SK-N-SH (cell line): ENCODE measurements around the gene KLHL17. TPM values are rescaled to one million over a fixed set of nuclear protein-coding genes. Genes with fewer than 3 reads are reported as not detected.

ENCODE experiments used
- CTCF ChIA-PET: fragments of 300-600, 350-600 bp; formaldehyde crosslinking; extraction: SDS; loops from one replicate; lab custom pipeline; 2021; lab: Yijun Ruan, JAX
- POLR2A ChIA-PET: fragments of 350-600 bp; sonication (Branson Sonifier 250); formaldehyde crosslinking; extraction: SDS; loops from one replicate; lab custom pipeline; 2020; ENCODE audit warnings: antibody characterized with exemption, inconsistent platforms; lab: Yijun Ruan, JAX
- DNase-seq: peaks from one replicate; pipeline ENCODE4 v3.0.0; 2012
- H2AFZ ChIP-seq: fragments of 200-600 bp; sonication (generic); 2 replicates; pipeline ENCODE4 v1.8.1; 2016; ENCODE audit warnings: antibody characterized with exemption, mild to moderate bottlenecking, low read depth
- H3F3A ChIP-seq: fragments of 200-600 bp; sonication (generic); replicated peaks from 2 replicates; pipeline ENCODE3; 2016; ENCODE audit warnings: antibody characterized with exemption, mild to moderate bottlenecking; ENCODE audit not compliant: insufficient read depth
- H3K27ac ChIP-seq, 2 experiments: fragments of 200-500 bp in 1 of 2; fragments of 200-600 bp in 1 of 2; sonication (Bioruptor generic) in 1 of 2; sonication (generic), shearing (Covaris generic) in 1 of 2; 2 replicates each; pipeline versions ENCODE4 v1.5.1 to v1.6.1; 2014 to 2016; ENCODE audit warnings: low read depth in 2 of 2, inconsistent platforms in 1 of 2, low read length in 1 of 2, mild to moderate bottlenecking in 1 of 2, mixed read lengths in 1 of 2
- H3K27me3 ChIP-seq: fragments of 200-600 bp; sonication (generic), shearing (Covaris generic); 2 replicates; pipeline ENCODE4 v1.6.1; 2016; ENCODE audit warnings: mixed run types; ENCODE audit not compliant: insufficient read depth
- H3K36me3 ChIP-seq, 2 experiments: fragments of 200-500 bp in 1 of 2; fragments of 200-600 bp in 1 of 2; sonication (Bioruptor generic) in 1 of 2; sonication (generic) in 1 of 2; replicated peaks in 1 of 2; 2 replicates each; pipeline versions ENCODE3 to v1.5.1; 2014 to 2016; ENCODE audit warnings: low read length in 1 of 2, mild to moderate bottlenecking in 1 of 2; ENCODE audit not compliant: insufficient read depth in 2 of 2, control insufficient read depth in 1 of 2
- H3K4me1 ChIP-seq, 2 experiments: fragments of 200-500 bp in 1 of 2; fragments of 200-600 bp in 1 of 2; sonication (Bioruptor generic) in 1 of 2; sonication (generic), shearing (Covaris generic) in 1 of 2; 2 replicates each; pipeline versions ENCODE4 v1.5.1 to v1.6.1; 2014 to 2016; ENCODE audit warnings: low read depth in 1 of 2, low read length in 1 of 2, mixed run types in 1 of 2; ENCODE audit not compliant: insufficient read depth in 2 of 2, control insufficient read depth in 1 of 2
- H3K4me2 ChIP-seq: fragments of 200-600 bp; sonication (generic), shearing (Covaris generic); 2 replicates; pipeline ENCODE4 v1.6.1; 2017; ENCODE audit warnings: mixed run types
- H3K4me3 ChIP-seq, 2 experiments: fragments of 200-500 bp in 1 of 2; fragments of 200-600 bp in 1 of 2; sonication (Bioruptor generic) in 1 of 2; sonication (generic), shearing (Covaris generic) in 1 of 2; 2 replicates each; pipeline versions ENCODE4 v1.5.1 to v1.8.1; 2014 to 2016; ENCODE audit warnings: low read depth in 2 of 2, inconsistent platforms in 1 of 2, low read length in 1 of 2, mild to moderate bottlenecking in 1 of 2, mixed read lengths in 1 of 2, moderate library complexity in 1 of 2
- H3K79me2 ChIP-seq: fragments of 200-600 bp; sonication (generic); 2 replicates; pipeline ENCODE4 v1.8.1; 2017; ENCODE audit warnings: mild to moderate bottlenecking; ENCODE audit not compliant: insufficient read depth
- H3K9ac ChIP-seq: fragments of 200-600 bp; sonication (generic); 2 replicates; pipeline ENCODE4 v1.6.1; 2017; ENCODE audit warnings: mixed run types
- H3K9me2 ChIP-seq: fragments of 200-600 bp; sonication (generic); 2 replicates; pipeline ENCODE4 v1.6.1; 2017; ENCODE audit warnings: mixed run types
- H3K9me3 ChIP-seq: fragments of 200-600 bp; sonication (generic); 2 replicates; pipeline ENCODE4 v1.6.1; 2017; ENCODE audit warnings: mixed run types, mild to moderate bottlenecking, moderate library complexity
- H4K20me1 ChIP-seq: fragments of 200-600 bp; sonication (generic); 2 replicates; pipeline ENCODE4 v1.6.1; 2017; ENCODE audit warnings: mild to moderate bottlenecking, mixed run types; ENCODE audit not compliant: insufficient read depth
- FOXM1 ChIP-seq: IDR thresholded peaks from 2 replicates; pipeline ENCODE4 v1.4.0; 2012; ENCODE audit warnings: low read depth, mild to moderate bottlenecking
- IRF3 ChIP-seq: fragments of 150-350 bp; IDR thresholded peaks from 2 replicates; pipeline ENCODE4 v1.6.1; 2016; ENCODE audit warnings: mild to moderate bottlenecking, low read depth, low read length
- MXI1 ChIP-seq: IDR thresholded peaks from 2 replicates; pipeline ENCODE4 v1.6.1; 2012; ENCODE audit warnings: mild to moderate bottlenecking, low read depth, low read length, improper control_type of control experiment
- NFIC ChIP-seq: IDR thresholded peaks from 2 replicates; pipeline ENCODE4 v1.4.0; 2012; ENCODE audit warnings: borderline replicate concordance
- REST ChIP-seq: IDR thresholded peaks from 2 replicates; pipeline ENCODE4 v1.6.1; 2012; ENCODE audit warnings: mild to moderate bottlenecking, low read depth, low read length, moderate library complexity
- TEAD4 ChIP-seq: IDR thresholded peaks from 2 replicates; pipeline ENCODE4 v1.4.0; 2012; ENCODE audit warnings: mild to moderate bottlenecking, borderline replicate concordance; ENCODE audit not compliant: insufficient read depth
- WGBS: methylation state at CpG from one replicate; pipeline ENCODE4 v1.1.6; 2017; ENCODE audit warnings: low lambda C conversion rate; 5-methylcytosine and 5-hydroxymethylcytosine counted together
- polyA plus RNA-seq, 3 experiments: library from polyadenylated mRNA; depleted of rRNA; stranded (reverse); fragments of >200 nt; gene quantifications; 2 replicates each; pipeline ENCODE4 v1.2.3, GENCODE V29; 2012

Gene KLHL17
- polyA plus RNA-seq, 1 of the 3 experiments (the other 2 are of a cell fraction): 27.3 TPM

- H3K27ac ChIP-seq: no peak overlapping the region; a peak in 1 of 4 replicates
- H3K4me2 ChIP-seq: peak overlapping the region; percentile 62; the same call in 1 of the 2 replicates
- no peaks in the 10 kb centered on the region for H3K27me3 ChIP-seq
- no peaks in the 10 kb centered on the region for H3K9me2 ChIP-seq
- WGBS: 88% methylated on average over 10 of the region's 56 CpGs
- no peaks in the 10 kb centered on the region for H3F3A ChIP-seq
- no peaks in the 10 kb centered on the region for H3K9me3 ChIP-seq
- no peak overlapping the region for H3K9ac ChIP-seq
- ChIA-PET POLR2A (interaction anchor here (0.8 kb wide), 1 partner anchor 56 kb away, joined by 4 read pairs; no protein-coding TSS in a partner anchor), CTCF (interaction anchor here (0.7 to 1.9 kb wide), 6 partner anchors 9 to 41 kb away, joined by 3 to 6 read pairs (median 4); no protein-coding TSS in a partner anchor)
- peak; percentile 40; the same call in 1 of the 2 replicates for TF ChIP-seq MXI1
- TF ChIP-seq REST: no peak
- H3K36me3 ChIP-seq: peaks cover 0 to 23% of the 10 kb centered on the region in 2 experiments
- no peaks in the 10 kb centered on the region for H4K20me1 ChIP-seq
- H3K4me3 ChIP-seq: peak overlapping the region; percentile 57 to 75; a peak in 3 of 4 replicates
- no peak overlapping the region for H2AFZ ChIP-seq
- peaks cover 4 to 17% of the 10 kb centered on the region in 2 experiments; a peak in 2 of 4 replicates for H3K4me1 ChIP-seq
- peaks cover 21% of the 10 kb centered on the region for H3K79me2 ChIP-seq
- DNase-seq: peak; percentile 77
Observed at GRCh38 chr1:961132-961669, 817 bp downstream of the KLHL17 start.

- TF ChIP-seq NFIC (no peak), REST (no peak), TEAD4 (no peak), FOXM1 (no peak), IRF3 (no peak)
Observed at GRCh38 chr1:962381-963300, 2.3 kb downstream of the KLHL17 start.

More at GRCh38 chr1:962381-963300, 2.3 kb downstream of the KLHL17 start:
- 98% methylated on average over 32 of the region's 57 CpGs for WGBS
- Histone ChIP-seq H3K9me3 (no peaks in the 10 kb centered on the region), H3K4me1 (peaks cover 4 to 11% of the 10 kb centered on the region in 2 experiments; a peak in 2 of 4 replicates), H3F3A (no peaks in the 10 kb centered on the region), H2AFZ (no peak overlapping the region), H3K27ac (no peak overlapping the region), H3K4me2 (no peak overlapping the region), H3K27me3 (no peaks in the 10 kb centered on the region), H3K36me3 (peaks cover 0 to 14% of the 10 kb centered on the region in 2 experiments), H4K20me1 (no peaks in the 10 kb centered on the region), H3K9me2 (no peaks in the 10 kb centered on the region), H3K9ac (no peak overlapping the region), H3K4me3 (no peak overlapping the region), H3K79me2 (peaks cover 14% of the 10 kb centered on the region)
- DNase-seq: no peak
- CTCF ChIA-PET: interaction anchor here (1.1 to 1.9 kb wide), 4 partner anchors 11 to 58 kb away, joined by 3 to 6 read pairs (median 3); no protein-coding TSS in a partner anchor
- POLR2A ChIA-PET: no interaction called here
